ENCODE data around the gene TMEM184A.

- TF ChIP-seq CTCF (IDR thresholded peaks at IDR 0.05) (no peak), POLR2A (IDR thresholded peaks at IDR 0.05) (no peak)
Observed at GRCh38 chr7:1498370-1499305, 57.4 kb downstream of the TMEM184A start.
